HUDEP-2 (cell line): ENCODE data around the gene EN1.

Source experiments
- DNase-seq, 76 experiments: peaks; one replicate each; lab custom pipeline; 2025; ENCODE audit not compliant: unreplicated experiment in 76 of 76; lab: John Stamatoyannopoulos, UW

The EN1 gene

DNA sequence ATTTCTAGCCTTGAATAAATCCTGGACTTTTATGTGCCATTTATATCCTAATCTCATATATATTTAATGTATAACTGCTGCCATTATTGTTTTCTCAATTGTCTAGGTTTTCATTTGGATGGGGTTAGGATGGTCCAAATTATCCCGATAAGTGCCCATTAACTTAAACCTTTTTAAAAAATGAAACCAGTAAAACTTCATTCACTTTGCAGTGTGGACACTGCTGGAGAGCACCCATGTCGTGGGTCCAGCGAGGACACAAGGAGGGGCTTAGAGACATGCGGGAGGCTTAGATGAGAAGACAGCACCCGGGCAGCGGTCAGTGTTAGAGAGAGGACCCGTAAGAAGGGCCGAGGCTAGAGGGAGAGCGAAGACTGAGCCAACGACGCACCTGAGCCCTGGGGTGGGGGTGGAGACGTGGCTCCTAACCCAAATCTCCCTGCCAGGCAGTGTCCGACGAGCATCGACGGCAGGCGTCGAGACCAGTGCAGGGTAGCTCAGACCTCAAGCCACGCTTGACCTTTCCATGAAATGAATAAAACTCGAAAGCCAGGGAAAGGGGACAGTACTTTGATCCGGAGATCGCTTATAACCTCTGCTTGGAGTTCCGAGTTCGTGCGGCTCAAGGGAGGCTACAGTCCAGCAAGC, 9.0 kb upstream of the EN1 start:
- DNase-seq, result no peak

DNA sequence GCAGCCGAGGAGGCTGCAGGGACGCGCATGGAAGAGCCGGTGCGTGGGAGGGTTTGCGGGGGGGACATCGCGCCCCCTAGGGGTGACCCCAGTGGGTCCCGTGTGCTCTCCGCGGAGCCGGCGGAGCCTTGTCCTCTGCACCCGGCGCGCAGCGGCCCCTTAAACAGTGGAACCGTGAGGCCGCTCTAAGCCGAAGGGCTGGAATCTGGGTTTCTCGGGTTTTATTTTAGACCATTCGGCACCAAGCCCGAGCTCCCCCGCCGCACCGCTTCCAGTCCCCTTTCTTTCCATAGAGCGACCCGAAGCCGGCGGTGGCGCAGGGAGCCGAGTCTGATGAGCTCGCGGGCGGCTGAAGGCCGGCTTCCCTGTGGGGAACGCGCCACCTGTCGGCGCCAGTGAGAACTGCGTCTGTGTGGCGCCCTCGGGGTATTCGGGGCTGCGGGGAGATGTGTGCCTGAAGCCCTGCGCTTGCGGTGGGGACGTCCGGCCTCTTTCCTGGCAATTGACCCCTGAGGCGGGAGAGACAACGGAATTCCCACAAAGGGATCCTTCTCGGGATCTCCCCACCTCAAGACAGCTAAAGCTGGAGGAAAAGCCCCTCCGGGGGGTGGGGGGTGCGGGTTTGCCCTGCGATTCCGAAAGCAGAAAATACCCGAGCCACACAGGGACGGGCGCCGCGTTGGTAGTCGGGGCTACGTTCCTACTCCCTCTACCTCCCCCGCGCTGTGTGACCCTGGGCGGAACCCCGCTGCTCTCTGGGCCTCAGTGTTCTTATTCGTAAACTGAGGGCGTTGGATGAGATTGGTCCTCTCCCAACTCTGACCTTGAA, 8.2 kb upstream of the EN1 start:
- DNase-seq, result peak in 70 of 76 experiments; percentile 6 to 81 (median 60)

- no peak for DNase-seq
Measured at GRCh38 chr2:118854507-118855345, 7.3 kb upstream of the EN1 start.

DNA sequence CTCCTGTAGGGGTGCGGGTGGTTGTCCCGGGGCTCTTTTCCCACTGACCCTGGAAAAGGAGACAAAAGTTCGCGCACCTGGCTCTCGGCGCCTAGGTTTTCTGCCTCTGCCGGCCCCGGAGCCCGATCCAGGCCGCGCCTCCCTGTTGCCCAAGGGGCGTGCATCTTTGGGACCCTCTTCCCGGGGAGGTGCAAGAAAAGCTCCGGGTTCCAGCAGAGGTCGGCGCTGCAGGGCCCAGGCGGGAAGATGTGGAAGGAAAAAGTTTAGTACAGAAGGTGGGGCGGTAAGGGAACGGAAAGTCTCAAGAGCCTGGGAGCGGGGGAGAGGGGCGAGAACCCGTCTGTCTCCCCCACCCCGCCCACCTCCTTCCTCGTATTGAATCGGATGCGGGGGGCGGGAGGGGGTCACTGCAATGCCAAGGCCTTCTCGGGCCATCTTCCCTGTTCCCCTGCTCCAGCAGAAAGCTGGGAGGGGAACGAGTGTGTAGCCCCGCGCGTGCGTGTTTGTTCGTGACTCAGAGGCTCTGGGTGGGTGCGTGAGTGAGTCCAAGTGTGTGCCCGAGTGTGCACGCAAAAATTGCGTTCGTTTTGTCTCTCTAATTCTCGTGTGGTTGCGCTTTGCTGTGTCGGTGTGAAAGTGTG, 6.3 kb upstream of the EN1 start:
- DNase-seq, result no peak

GRCh38 chr2:118853129-118853640, 5.7 kb upstream of the EN1 start:
- no peak for DNase-seq

- DNase-seq, result no peak
Measured at GRCh38 chr2:118852605-118853128, 5.2 kb upstream of the EN1 start.

- no peak for DNase-seq
Measured at GRCh38 chr2:118851650-118852049, 4.2 kb upstream of the EN1 start.

DNA sequence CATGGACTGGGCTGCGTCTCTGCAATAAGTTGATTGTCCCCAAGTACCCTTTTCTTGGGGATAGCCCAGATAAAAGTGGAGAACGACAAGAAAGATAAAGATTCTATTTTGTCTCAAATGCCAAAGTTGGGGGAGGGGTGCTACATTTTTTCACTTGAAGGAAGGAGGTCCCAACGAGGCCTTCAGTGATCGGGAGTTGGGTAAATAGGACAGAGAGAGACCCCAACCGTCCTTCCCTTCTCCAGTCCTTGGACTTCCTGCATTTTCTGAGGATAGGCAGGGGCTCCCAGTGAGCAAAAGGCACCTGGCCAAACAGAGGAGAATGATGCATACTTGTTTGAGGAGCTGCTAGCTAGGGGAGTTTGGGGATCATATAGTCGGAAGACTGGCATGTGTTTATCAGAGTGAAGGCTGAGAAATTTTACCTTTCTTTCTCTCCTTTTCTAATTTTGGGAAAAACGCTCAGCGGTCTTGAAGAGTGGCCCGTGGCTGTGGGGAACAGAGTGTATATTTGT, 3.5 kb upstream of the EN1 start:
- no peak for DNase-seq

GRCh38 chr2:118850168-118850900, 2.9 kb upstream of the EN1 start:
- DNase-seq, result no peak

DNA sequence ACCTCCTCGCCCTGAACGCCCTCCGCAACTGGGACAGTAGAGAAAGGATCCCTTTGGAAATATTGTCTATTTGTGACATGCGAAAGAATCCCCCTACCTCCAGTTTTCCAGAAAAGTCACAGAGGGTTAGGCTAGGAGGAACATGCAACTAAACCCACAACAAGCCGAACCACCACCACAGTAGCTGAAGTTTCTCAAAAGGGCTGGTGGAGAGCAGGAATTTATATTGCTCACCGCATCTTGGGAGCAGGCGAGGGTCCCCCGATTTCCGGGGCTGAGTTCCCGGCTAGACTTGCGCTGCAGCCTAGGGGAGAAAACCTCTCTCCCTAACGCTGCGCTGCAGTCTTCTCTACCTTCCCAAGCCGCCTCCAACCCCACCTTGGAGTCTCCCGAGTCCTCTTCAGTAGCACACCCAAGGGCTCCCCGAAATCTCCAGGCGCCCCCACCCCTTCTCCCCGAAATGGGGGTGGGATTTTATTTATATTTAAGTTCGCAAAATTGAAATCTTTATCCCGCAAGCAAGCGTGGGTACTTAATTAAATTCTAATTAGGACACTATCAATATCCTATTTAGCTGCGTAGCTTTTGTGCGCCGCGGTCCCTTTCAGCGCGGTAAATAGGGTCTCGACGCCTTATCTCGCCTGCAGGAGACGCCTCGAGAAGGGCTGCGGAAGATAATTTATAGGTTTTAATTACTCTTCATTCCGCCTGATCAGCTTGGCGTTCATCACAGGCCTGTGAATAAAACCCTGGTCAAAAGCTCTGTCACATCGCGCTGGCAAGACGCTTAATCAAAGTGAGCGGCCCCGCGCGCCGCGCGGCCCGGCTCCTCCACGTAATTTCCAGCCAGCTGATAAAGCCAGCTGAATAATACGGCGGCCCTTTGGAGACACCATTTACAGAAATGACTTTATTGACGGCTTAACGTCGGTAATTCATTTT, 2.0 kb upstream of the EN1 start:
- no peak for DNase-seq

DNA sequence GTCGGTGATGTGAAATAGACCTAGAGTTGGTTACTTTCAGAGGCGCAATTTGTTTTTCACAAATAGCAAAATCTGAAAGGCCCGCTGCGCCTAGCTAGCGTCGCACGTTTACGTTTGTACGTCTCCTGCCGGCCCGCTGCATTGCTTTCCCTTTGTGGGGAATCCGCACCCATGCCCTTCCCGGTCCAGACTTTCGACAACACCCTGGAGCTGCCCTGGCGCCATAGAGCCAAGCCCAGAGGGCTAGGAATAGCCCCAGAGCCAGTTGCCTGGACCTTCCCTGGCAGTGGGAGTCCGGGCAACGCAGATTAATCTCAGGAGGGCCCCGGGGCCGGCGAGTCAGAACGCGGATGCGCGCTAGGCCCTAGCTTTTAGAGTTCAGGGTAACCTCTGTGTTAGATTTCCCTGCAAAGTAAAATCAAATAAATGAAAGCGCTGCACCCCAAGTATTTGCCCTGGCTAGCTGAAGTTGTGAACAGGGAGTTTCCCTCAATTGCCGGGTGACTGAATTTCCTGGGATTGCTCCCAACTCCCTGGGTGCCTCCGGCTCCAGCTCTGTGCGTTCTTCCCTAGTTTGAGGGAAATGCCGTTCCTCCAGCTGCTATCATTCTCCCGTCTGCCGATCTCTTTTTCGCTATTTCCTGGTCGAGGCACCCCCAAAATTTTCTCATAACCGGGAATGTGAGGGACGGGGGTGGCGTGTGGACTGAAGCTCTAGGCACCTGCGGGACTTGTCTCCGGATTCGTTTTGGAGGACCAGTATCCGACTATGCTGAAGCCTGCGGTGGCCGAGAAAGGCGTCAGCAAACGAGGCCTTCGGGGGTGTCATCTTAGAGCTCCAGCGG, 1.2 kb upstream of the EN1 start:
- DNase-seq, result no peak

DNA sequence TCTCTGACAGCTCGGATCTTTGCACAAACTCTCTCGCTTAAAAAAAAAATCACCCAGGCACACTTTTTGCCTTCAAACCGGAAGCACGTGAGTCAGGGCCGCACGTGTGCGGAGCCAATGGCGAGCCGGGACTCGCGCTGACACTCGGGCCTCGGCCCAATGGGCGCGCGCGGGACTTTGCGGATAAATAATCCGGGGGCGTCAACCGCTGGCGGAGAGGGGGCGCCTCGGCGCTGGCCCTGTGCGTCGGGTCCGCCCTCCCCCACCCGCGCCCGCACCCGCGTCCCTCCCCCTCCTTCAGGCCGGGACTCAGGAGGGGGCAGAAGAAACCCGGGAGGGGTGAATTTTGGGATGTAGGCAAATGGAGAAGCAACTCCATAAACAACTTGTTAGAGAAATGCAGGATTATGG, 319 bp upstream of the EN1 start:
- DNase-seq, result peak in 30 of 76 experiments; percentile 5 to 59 (median 24)

GRCh38 chr2:118846442-118846952, 951 bp downstream of the EN1 start:
- no peak for DNase-seq

- no peak for DNase-seq
Measured at GRCh38 chr2:118845522-118846441, 1.7 kb downstream of the EN1 start.

GRCh38 chr2:118845005-118845521, 2.4 kb downstream of the EN1 start:
- DNase-seq, result no peak
